ENCODE data around the gene RAD9A.

- TF ChIP-seq EZH2 (IDR thresholded peaks at IDR 0.05) (no peak), POLR2AphosphoS5 (IDR thresholded peaks at IDR 0.05; ENCODE audit: borderline replicate concordance, low read depth, low read length) (no peak), FOXP2 (optimal IDR thresholded peaks at IDR 0.05; ENCODE audit: control extremely low read depth, extremely low read length, insufficient read depth) (no peak)
Observed at GRCh38 chr11:67415501-67416304, 23.9 kb downstream of the RAD9A start, which contains the start of gene CARNS1.
